SH-SY5Y (cell line): ENCODE data around the gene FAM216B.

Source experiments
- GATA2 ChIP-seq: IDR thresholded peaks from 2 replicates; pipeline ENCODE4 v1.6.1; 2011; ENCODE audit warnings: mild to moderate bottlenecking, low read depth, low read length
- GATA3 ChIP-seq: IDR thresholded peaks from 2 replicates; pipeline ENCODE4 v1.6.1; 2011; ENCODE audit warnings: low read depth, mild to moderate bottlenecking, low read length, moderate library complexity

DNA sequence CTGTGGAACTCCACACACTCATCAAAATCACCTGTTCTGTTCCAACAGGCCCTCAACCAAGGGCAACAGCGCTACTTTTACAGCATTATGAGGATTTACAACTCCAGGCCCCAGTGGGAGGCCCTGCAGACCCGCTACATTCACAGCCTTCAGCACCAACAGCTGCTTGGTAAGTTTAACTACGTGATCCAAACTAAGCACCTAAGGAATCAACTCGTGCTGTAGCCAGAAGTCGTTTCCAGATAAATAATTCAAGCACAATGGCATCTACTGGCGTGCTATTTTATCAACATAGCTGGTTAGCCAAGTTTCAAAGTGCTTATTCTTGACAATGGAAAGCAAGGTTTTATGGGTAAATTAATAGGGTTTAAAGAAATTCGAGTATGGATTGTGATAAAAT lies 5.3 kb downstream of the FAM216B start:
- TF ChIP-seq GATA3 (no peak), GATA2 (no peak)
